Heart left ventricle (tissue), 13 donors: ENCODE measurements around the gene KCTD5.

Experiments used
- POLR2A ChIP-seq, 2 donors: fragments of 450-650 bp; IDR thresholded peaks; one replicate each; pipeline ENCODE4 v1.6.1; 2017; ENCODE audit warnings: antibody characterized with exemption in 2 of 2, mild to moderate bottlenecking in 2 of 2, moderate library complexity in 2 of 2
- TF ChIP-seq, protein P1 (sequence below), 12 donors: fragments of 200-600 bp; sonication (generic) in 4 of 12; IDR thresholded peaks; one replicate each; pipeline versions ENCODE4 v1.5.0 to v1.8.0; 2018 to 2022; ENCODE audit warnings: antibody characterized with exemption in 12 of 12, mild to moderate bottlenecking in 5 of 12
- donor health status: ischemic (EF 13 %, LVEDD 7.1; RV severe dilation, severe dysfunction).
- donor health status: DM: no; HTN: yes; CAD: no.
- donor health status: DM: no; HTN: no; CAD: no.
- donor health status: ischemic (EF 25% LVEDD 6.9; RV normal size, moderate dysfunction).
- donor health status: ischemic (EF 25% LVEDD 5.7; RV mildly dilated, moderate dysfunction).
- donor health status: ischemic (EF 35%, LVEDD 5.7; RV mildly dilated, moderate dysfunction).
- donor health status: nonischemic (EF 11% LVEDD 7.7; RV severe dilation, severe dysfunction).
- donor health status: DM: yes; HTN: yes; CAD: no.
- donor health status: PGD.
- donor health status: ischemic (EF 29% LVEDD 5.4; RV normal size, mild dysfunction).
- donor health status: nonischemic (EF 23%, LVEDD 6.1; RV moderate dilation, normal function).

- TF ChIP-seq, protein P1, sequence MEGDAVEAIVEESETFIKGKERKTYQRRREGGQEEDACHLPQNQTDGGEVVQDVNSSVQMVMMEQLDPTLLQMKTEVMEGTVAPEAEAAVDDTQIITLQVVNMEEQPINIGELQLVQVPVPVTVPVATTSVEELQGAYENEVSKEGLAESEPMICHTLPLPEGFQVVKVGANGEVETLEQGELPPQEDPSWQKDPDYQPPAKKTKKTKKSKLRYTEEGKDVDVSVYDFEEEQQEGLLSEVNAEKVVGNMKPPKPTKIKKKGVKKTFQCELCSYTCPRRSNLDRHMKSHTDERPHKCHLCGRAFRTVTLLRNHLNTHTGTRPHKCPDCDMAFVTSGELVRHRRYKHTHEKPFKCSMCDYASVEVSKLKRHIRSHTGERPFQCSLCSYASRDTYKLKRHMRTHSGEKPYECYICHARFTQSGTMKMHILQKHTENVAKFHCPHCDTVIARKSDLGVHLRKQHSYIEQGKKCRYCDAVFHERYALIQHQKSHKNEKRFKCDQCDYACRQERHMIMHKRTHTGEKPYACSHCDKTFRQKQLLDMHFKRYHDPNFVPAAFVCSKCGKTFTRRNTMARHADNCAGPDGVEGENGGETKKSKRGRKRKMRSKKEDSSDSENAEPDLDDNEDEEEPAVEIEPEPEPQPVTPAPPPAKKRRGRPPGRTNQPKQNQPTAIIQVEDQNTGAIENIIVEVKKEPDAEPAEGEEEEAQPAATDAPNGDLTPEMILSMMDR (IDR thresholded peaks at IDR 0.05) = no peak
- TF ChIP-seq POLR2A (IDR thresholded peaks at IDR 0.05) = no peak
These were observed 10.6 kb upstream of the KCTD5 start for GRCh38 chr16:2671741-2672140.
